RWPE1 (cell line): ENCODE data around the gene POLR3G.

Experiments
- CTCF ChIA-PET: fragments of 350-600 bp; sonication (Branson Sonifier 250); formaldehyde crosslinking; extraction: SDS; loops from one replicate; lab custom pipeline; 2021; lab: Yijun Ruan, JAX
- POLR2A ChIA-PET: fragments of 400-600 bp; formaldehyde crosslinking; extraction: SDS; loops from one replicate; lab custom pipeline; 2020; ENCODE audit warnings: antibody characterized with exemption; ENCODE audit not compliant: low non-redundant PET; lab: Yijun Ruan, JAX
- DNase-seq: peaks from one replicate; pipeline ENCODE4 v3.0.0; 2012; ENCODE audit warnings: low spot score
- H3K27ac ChIP-seq: fragments of 450-650 bp; 2 replicates; pipeline ENCODE4 v1.5.1; 2017
- TF ChIP-seq, protein P1 (sequence below): fragments of 450-650 bp; conservative IDR thresholded peaks from 2 replicates; pipeline ENCODE4 v1.5.1; 2017; ENCODE audit warnings: low read depth, mild to moderate bottlenecking

POLR3G gene

DNA sequence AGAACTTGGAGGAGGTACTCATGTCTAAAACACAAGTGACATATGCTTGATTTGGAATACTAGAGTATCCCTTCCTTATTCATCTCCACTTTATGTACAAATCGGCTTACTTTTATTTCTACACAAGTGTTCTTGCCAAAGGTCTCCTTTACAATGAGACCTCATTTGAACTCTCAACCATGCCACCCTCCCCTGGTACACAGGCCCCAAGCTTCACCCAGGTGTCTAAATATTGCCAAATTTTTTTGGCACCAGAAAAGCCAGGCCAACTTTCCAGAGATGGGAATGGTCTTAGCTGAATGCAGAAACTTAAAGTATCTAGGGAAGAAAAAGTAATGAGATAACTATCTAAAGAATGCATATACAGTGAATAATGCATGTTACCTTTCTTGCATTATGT lies 35.8 kb downstream of the POLR3G start:
- DNase-seq, result no peak
- CTCF ChIA-PET, result interaction anchor here (0.6 kb wide), 2 partner anchors 17 to 43 kb away, joined by 3 to 4 read pairs; no protein-coding TSS in a partner anchor
- POLR2A ChIA-PET, result no interaction called here
- TF ChIP-seq, protein P1, sequence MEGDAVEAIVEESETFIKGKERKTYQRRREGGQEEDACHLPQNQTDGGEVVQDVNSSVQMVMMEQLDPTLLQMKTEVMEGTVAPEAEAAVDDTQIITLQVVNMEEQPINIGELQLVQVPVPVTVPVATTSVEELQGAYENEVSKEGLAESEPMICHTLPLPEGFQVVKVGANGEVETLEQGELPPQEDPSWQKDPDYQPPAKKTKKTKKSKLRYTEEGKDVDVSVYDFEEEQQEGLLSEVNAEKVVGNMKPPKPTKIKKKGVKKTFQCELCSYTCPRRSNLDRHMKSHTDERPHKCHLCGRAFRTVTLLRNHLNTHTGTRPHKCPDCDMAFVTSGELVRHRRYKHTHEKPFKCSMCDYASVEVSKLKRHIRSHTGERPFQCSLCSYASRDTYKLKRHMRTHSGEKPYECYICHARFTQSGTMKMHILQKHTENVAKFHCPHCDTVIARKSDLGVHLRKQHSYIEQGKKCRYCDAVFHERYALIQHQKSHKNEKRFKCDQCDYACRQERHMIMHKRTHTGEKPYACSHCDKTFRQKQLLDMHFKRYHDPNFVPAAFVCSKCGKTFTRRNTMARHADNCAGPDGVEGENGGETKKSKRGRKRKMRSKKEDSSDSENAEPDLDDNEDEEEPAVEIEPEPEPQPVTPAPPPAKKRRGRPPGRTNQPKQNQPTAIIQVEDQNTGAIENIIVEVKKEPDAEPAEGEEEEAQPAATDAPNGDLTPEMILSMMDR, result no peak
- H3K27ac ChIP-seq, result no peak overlapping the region

DNA sequence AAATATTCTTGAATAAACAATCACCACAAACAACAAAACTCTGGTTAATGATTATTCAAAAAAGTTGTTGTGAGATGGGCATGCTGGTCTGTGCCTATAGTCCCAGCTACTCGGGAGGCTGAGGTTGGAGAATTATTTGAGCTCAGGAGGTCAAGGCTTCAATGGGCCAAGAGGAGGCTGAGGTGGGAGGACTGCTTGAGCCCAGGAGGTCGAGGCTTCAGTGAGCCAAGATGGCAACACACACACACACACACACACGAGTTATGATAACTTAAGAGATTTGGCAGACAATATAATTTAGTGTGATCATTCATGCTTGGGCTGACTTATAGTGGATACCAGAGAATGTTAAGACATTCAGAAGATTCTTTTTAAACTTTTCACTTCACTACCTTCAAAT lies 39.9 kb downstream of the POLR3G start:
- TF ChIP-seq, protein P1, result no peak
- CTCF ChIA-PET, result interaction anchor here (0.5 to 0.6 kb wide), 2 partner anchors 41 to 916 kb away, joined by 3 read pairs; no protein-coding TSS in a partner anchor
- no peak overlapping the region for H3K27ac ChIP-seq
- POLR2A ChIA-PET, result no interaction called here
- DNase-seq, result no peak

DNA sequence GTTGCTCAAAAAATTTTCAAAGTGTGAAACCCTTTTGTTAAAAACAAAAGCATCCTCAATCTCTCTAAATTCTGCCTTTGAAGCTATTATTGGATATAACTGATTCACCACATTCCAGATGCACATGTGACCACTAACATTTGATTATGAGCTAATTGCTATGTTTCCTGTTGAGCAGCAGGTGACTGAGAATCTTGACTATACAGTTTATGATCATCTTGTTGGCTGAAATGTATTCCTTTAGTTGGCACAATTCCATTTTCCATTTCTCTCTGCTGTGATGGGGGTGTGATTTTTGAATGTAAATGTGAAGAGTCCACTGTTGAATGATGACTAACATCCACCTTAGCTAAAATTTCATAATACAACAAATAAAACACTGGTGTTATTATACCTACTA lies 44.0 kb downstream of the POLR3G start:
- POLR2A ChIA-PET, result no interaction called here
- TF ChIP-seq, protein P1, result no peak
- no peak overlapping the region for H3K27ac ChIP-seq
- DNase-seq, result peak; percentile 36
- CTCF ChIA-PET, result interaction anchor here (0.6 kb wide), 2 partner anchors 164 to 503 kb away, joined by 3 to 4 read pairs; no protein-coding TSS in a partner anchor

DNA sequence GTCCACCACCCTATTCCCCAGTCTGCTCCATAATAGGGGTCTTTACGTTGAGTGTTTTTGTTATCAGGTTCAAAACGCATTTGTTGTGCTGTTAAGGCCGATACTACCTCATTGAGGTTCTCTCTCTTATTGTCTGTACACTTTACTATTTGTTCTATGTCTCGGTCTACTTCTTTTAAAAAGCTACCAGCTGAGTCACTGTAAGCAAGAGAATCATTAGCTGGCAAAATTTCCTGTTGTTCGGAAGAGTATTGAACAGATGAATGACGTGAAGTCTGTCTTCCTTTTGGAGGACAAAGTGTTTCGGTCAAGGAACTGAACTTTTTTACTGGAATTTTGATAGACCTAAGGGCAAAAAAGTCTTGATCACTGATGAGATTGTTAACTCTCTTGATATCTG lies 44.4 kb downstream of the POLR3G start:
- ChIA-PET CTCF (interaction anchor here (0.6 kb wide), 2 partner anchors 164 to 503 kb away, joined by 3 to 4 read pairs; no protein-coding TSS in a partner anchor), POLR2A (no interaction called here)
- TF ChIP-seq, protein P1, result no peak
- H3K27ac ChIP-seq, result no peak overlapping the region
- DNase-seq, result no peak

DNA sequence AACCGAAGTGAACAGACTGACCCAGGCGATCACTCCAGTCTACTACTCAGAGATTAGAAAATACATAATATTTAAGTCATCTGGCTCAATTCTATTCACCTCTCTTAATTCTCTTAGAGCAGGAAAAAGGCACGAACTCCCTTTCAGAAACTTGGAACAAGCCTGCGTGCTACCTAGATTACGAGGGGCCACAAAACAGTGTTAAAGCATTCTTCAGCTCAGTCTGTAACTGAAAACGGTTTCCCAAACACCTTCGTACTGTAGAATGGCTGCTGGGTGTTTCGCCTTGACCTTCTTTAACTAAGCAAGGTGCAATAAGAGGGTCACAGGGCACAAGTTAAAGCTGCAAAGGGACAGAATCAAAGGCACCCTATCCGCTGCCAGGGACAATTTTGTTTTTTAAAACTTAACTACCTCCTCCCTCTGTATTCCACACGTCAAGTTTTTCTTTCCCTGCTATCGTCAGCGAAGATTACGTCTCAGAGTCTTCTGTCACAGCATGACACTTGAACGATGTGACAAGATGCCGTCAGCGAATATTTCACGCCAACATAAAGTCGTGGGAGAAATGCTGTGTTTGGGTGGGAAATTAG lies 54.0 kb downstream of the POLR3G start:
- POLR2A ChIA-PET, result interaction anchor here (0.9 kb wide), 1 partner anchor 119 kb away, joined by 5 read pairs; the partner anchor contains the start of gene CETN3

DNA sequence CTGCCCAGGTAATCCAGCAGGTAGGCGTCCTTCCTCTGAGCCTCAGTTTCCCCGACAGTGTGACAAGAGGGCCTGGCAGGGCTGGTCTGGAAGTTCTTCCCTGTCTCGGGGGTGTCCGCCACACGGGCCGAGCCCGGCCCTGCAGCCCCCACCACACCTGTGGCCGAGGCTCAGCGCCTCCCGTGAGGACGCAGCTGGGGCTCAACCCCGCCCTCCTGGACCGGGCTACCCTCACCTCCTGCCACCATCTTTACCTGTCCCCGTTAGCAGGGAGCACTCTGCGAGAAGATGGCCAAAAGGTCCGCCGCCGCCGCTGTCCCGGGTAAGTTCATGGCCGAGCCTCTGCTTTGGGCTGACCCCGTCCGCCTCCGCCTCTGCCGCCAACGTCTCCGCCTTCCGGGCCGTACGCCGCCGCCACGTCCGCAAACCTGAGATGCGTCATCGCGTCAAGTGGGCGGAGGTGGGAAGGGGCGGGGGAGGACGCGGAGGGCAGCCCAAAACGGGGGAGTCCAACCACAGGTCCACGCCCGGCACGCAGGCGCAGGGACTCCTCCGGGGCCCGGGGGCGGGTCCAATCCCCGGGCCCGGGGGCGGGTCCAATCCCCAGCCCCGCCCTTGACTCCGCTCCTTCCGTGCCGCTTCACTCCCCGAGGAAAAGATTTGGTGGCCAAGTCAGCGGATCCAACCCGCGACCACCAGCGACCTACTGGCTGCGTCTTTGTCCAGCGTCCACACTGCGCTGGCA lies 54.7 kb downstream of the POLR3G start, which contains the start of gene LYSMD3:
LYSMD3 (minus strand) TSS at position 391 of the 745 bp plus-strand sequence. CDS start 4,295 bp downstream, outside the sequence.
- peak within 1 kb of the TSS; percentile 82 for H3K27ac ChIP-seq
- CTCF ChIA-PET, result interaction anchor here (0.5 to 1.7 kb wide), 11 partner anchors 15 to 1802 kb away, joined by 3 to 12 read pairs (median 4); no protein-coding TSS in a partner anchor
- POLR2A ChIA-PET, result interaction anchor here (0.6 to 0.9 kb wide), 2 partner anchors 119 to 120 kb away, joined by 3 to 5 read pairs; partner anchors contain the start of gene CETN3
- TF ChIP-seq, protein P1, result no peak
- peak; percentile 100 for DNase-seq

More for the DNA sequence above, 54.0 kb downstream of the POLR3G start:
- H3K27ac ChIP-seq, result peak overlapping the region; percentile 82
- CTCF ChIA-PET, result interaction anchor here (0.7 to 1.1 kb wide), 3 partner anchors 29 to 67 kb away, joined by 3 to 4 read pairs (median 3); no protein-coding TSS in a partner anchor
- TF ChIP-seq, protein P1, result no peak
- DNase-seq, result peak; percentile 38
